ENCODE measurements around the gene VANGL2.

DNA sequence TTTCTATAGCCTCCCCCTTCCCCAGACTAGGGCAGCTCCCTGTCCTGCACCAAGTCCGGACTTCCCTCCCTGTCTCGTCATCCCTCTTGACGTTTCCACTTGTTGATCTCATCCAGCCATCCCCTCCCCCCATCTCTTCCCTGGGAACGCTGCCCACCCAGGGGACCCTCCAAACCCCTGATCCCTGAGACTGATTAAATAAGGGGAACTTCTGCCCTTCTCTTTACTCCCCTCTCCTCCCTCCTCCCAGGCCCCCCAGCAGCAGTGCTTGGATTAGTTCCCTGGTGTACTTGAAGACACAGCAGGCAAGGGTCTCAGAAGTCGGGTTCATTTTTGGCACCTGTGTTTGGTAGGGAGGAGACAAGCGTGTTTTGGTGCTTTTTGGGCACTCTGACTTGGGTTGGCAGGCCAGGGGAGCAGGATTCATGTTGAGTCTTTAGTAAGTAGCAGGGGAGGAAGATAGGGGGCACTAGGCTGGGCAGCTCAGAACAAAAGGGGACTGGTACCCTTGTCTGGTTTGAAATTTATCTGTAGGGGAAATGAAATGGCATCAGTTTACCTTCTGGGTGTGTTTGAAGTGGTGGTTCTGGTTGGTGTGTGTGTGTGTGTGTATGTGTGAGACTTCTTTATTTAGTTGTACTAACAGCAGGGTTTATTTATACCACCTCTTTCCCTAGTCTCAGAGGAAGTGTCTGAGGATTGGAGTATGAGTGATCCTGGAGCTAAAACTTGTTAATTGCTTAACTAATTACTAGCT, 11.1 kb downstream of the VANGL2 start:
- TF ChIP-seq POLR2AphosphoS5 (IDR thresholded peaks at IDR 0.05; ENCODE audit: low read depth, low read length) = no peak
- no peak for TF ChIP-seq TAF1 (IDR thresholded peaks at IDR 0.05; ENCODE audit: low read depth, low read length)

All from GM12891 (cell line).